SK-N-SH treated with all-trans-retinoic acid at 6 μM for 48 hours (cell line): ENCODE measurements around the gene ANKRD33B.
"Not testable (repeated sequence)": the region's sequence is repeated elsewhere in the genome, so short reads cannot be mapped to it uniquely, and the experiment has no call there.

Experiments used
- ATAC-seq: fragments of 200-7000 bp; cut with Tn5 transposase; 3 replicates; pipeline ENCODE4 v1.9.1; 2020; ENCODE audit warnings: mild to moderate bottlenecking, moderate library complexity
- ARNTL ChIP-seq: fragments of 450-650 bp; formaldehyde crosslinking; IDR thresholded peaks from 2 replicates; pipeline ENCODE4 v1.5.0; 2020; ENCODE audit warnings: low read depth, mild to moderate bottlenecking, moderate library complexity, borderline replicate concordance
- BACH2 ChIP-seq: fragments of 250-450 bp; sonication (Bioruptor Pico); IDR thresholded peaks from 2 replicates; pipeline ENCODE4 v1.9.0; 2021; ENCODE audit warnings: mild to moderate bottlenecking, borderline replicate concordance
- CREB5 ChIP-seq: fragments of 250-450 bp; sonication (Bioruptor Pico); IDR thresholded peaks from 2 replicates; pipeline ENCODE4 v1.5.1; 2020; ENCODE audit warnings: low read depth, mild to moderate bottlenecking, moderate library complexity
- CSDC2 ChIP-seq: fragments of 250-450 bp; sonication (Bioruptor Pico); IDR thresholded peaks from 2 replicates; pipeline ENCODE4 v1.5.0; 2020; ENCODE audit warnings: mild to moderate bottlenecking, moderate library complexity
- ESRRG ChIP-seq: fragments of 250-450 bp; sonication (Bioruptor Pico); IDR thresholded peaks from 2 replicates; pipeline ENCODE4 v1.6.1; 2021; ENCODE audit warnings: mild to moderate bottlenecking
- ISL1 ChIP-seq: fragments of 250-450 bp; sonication (Bioruptor Pico); IDR thresholded peaks from 2 replicates; pipeline ENCODE4 v2.1.2; 2022; ENCODE audit warnings: mild to moderate bottlenecking, moderate library complexity
- OSR1 ChIP-seq: fragments of 250-450 bp; sonication (Bioruptor Pico); IDR thresholded peaks from 2 replicates; pipeline ENCODE4 v1.8.0; 2022; ENCODE audit warnings: moderate library complexity, mild to moderate bottlenecking, inconsistent platforms
- PATZ1 ChIP-seq: fragments of 250-450 bp; sonication (Bioruptor Pico); IDR thresholded peaks from 2 replicates; pipeline ENCODE4 v1.8.0; 2020; ENCODE audit warnings: mild to moderate bottlenecking, moderate library complexity, borderline replicate concordance
- PPARA ChIP-seq: fragments of 250-450 bp; sonication (Bioruptor Pico); IDR thresholded peaks from 2 replicates; pipeline ENCODE4 v1.5.0; 2020; ENCODE audit warnings: mild to moderate bottlenecking, borderline replicate concordance
- SNAI2 ChIP-seq: fragments of 250-450 bp; sonication (Bioruptor Pico); IDR thresholded peaks from 2 replicates; pipeline ENCODE4 v1.5.0; 2020; ENCODE audit warnings: mild to moderate bottlenecking, moderate library complexity
- TCF4 ChIP-seq: fragments of 250-450 bp; sonication (Bioruptor Pico); IDR thresholded peaks from 2 replicates; pipeline ENCODE4 v1.8.0; 2021; ENCODE audit warnings: mild to moderate bottlenecking, moderate library complexity, borderline replicate concordance
- TOX ChIP-seq: fragments of 250-450 bp; sonication (Bioruptor Pico); IDR thresholded peaks from 2 replicates; pipeline ENCODE4 v1.8.0; 2021; ENCODE audit warnings: mild to moderate bottlenecking, moderate library complexity, borderline replicate concordance
- TSHZ2 ChIP-seq: fragments of 250-450 bp; sonication (Bioruptor Pico); IDR thresholded peaks from 2 replicates; pipeline ENCODE4 v1.5.0; 2020; ENCODE audit warnings: mild to moderate bottlenecking, moderate library complexity
- ZC3H10 ChIP-seq: fragments of 250-450 bp; sonication (Bioruptor Pico); IDR thresholded peaks from 2 replicates; pipeline ENCODE4 v1.5.1; 2021; ENCODE audit warnings: mild to moderate bottlenecking, moderate library complexity
- ZFP3 ChIP-seq: fragments of 250-450 bp; sonication (Bioruptor Pico); IDR thresholded peaks from 2 replicates; pipeline ENCODE4 v1.5.0; 2020; ENCODE audit warnings: mild to moderate bottlenecking, moderate library complexity
- ZFP30 ChIP-seq: fragments of 450-650 bp; formaldehyde crosslinking; IDR thresholded peaks from 2 replicates; pipeline ENCODE4 v1.5.0; 2022; ENCODE audit warnings: mild to moderate bottlenecking, moderate library complexity
- ZNF565 ChIP-seq: fragments of 450-650 bp; formaldehyde crosslinking; conservative IDR thresholded peaks from 2 replicates; pipeline ENCODE4 v1.5.0; 2020; ENCODE audit warnings: low read depth, mild to moderate bottlenecking, moderate library complexity
- ZNF70 ChIP-seq: fragments of 450-650 bp; formaldehyde crosslinking; IDR thresholded peaks from 2 replicates; pipeline ENCODE4 v1.5.0; 2020; ENCODE audit warnings: mild to moderate bottlenecking, moderate library complexity
- ZNF8 ChIP-seq: fragments of 450-650 bp; formaldehyde crosslinking; IDR thresholded peaks from 2 replicates; pipeline ENCODE4 v1.5.0; 2020; ENCODE audit warnings: mild to moderate bottlenecking, moderate library complexity

ANKRD33B gene

GRCh38 chr5:10636363-10637142, 72.7 kb downstream of the ANKRD33B start:
- TF ChIP-seq TCF4 (no peak), ZNF70 (CRISPR knock-in tag) (no peak), ESRRG (CRISPR knock-in tag) (no peak), OSR1 (CRISPR knock-in tag) (no peak), ZC3H10 (no peak), PATZ1 (CRISPR knock-in tag) (no peak), PPARA (CRISPR knock-in tag) (no peak), ISL1 (no peak), SNAI2 (CRISPR knock-in tag) (no peak), ZNF8 (CRISPR knock-in tag) (no peak), ZFP30 (no peak)
- no peak for ATAC-seq

GRCh38 chr5:10637944-10638343, 74.1 kb downstream of the ANKRD33B start:
- no peak for TF ChIP-seq PATZ1 (CRISPR knock-in tag)
- no peak for TF ChIP-seq ESRRG (CRISPR knock-in tag)
- TF ChIP-seq TSHZ2 (CRISPR knock-in tag), result no peak
- TF ChIP-seq BACH2 (CRISPR knock-in tag), result no peak
- no peak for TF ChIP-seq OSR1 (CRISPR knock-in tag)
- TF ChIP-seq TOX (CRISPR knock-in tag), result no peak
- TF ChIP-seq CREB5 (CRISPR knock-in tag), result no peak
- no peak for TF ChIP-seq PPARA (CRISPR knock-in tag)
- no peak for TF ChIP-seq ZNF565 (CRISPR knock-in tag)
- no peak for TF ChIP-seq CSDC2 (CRISPR knock-in tag)
- ATAC-seq, result no peak

GRCh38 chr5:10638723-10639122, 74.9 kb downstream of the ANKRD33B start:
- not testable (repeated sequence) for ATAC-seq

- no peak for ATAC-seq
- TF ChIP-seq ARNTL (CRISPR knock-in tag) (no peak), CREB5 (CRISPR knock-in tag) (no peak), ZNF8 (CRISPR knock-in tag) (no peak), ISL1 (no peak), CSDC2 (CRISPR knock-in tag) (no peak), BACH2 (CRISPR knock-in tag) (no peak), TCF4 (no peak), ZC3H10 (no peak), PATZ1 (CRISPR knock-in tag) (no peak), ZFP30 (no peak), TSHZ2 (CRISPR knock-in tag) (no peak), ZNF565 (CRISPR knock-in tag) (no peak), ZFP3 (CRISPR knock-in tag) (no peak), TOX (CRISPR knock-in tag) (no peak), OSR1 (CRISPR knock-in tag) (no peak)
These were observed 76.0 kb downstream of the ANKRD33B start for GRCh38 chr5:10639846-10640368.
